Lower lobe of right lung (tissue), 2 donors: ENCODE measurements around the gene FBLN7. TPM values are rescaled to one million over a fixed set of nuclear protein-coding genes. Genes with fewer than 3 reads are reported as not detected.

ENCODE experiments used
- ATAC-seq, 2 donors: fragments of 200-7000 bp; cut with Tn5 transposase; one replicate each; pipeline ENCODE4 v1.9.1; 2020 to 2022; ENCODE audit warnings: mild to moderate bottlenecking in 2 of 2, moderate library complexity in 2 of 2
- DNase-seq: peaks from one replicate; pipeline ENCODE4 v3.0.0-alpha.2; 2020
- H3K27ac ChIP-seq: fragments of 200-600 bp; one replicate; pipeline ENCODE4 v1.8.0; 2022
- H3K27me3 ChIP-seq: fragments of 200-600 bp; one replicate; pipeline ENCODE4 v1.8.0; 2022; ENCODE audit warnings: low read depth
- H3K36me3 ChIP-seq: fragments of 200-600 bp; one replicate; pipeline ENCODE4 v1.8.0; 2022; ENCODE audit warnings: mild to moderate bottlenecking
- H3K4me1 ChIP-seq: fragments of 200-600 bp; one replicate; pipeline ENCODE4 v1.8.0; 2022
- H3K4me3 ChIP-seq: fragments of 200-600 bp; one replicate; pipeline ENCODE4 v1.8.0; 2022; ENCODE audit warnings: mild to moderate bottlenecking
- H3K9me3 ChIP-seq: fragments of 200-600 bp; one replicate; pipeline ENCODE4 v1.8.0; 2022
- intact Hi-C: fragments of 100-400 bp; cut with DNase I; formaldehyde crosslinking; loops from one replicate; pipeline ENCODE4 v1.11.0; 2022
- total RNA-seq: library from RNA; stranded (reverse); fragmentation: NEBNext Ultra II Directional; extraction: Animal tissue kit (Norgen Biotek cat#: 25700); gene quantifications from one replicate; pipeline ENCODE4 v1.2.1, GENCODE V29; 2021
- TF ChIP-seq, protein P1 (sequence below): fragments of 200-600 bp; IDR thresholded peaks from one replicate; pipeline ENCODE4 v1.8.0; 2022; ENCODE audit warnings: antibody characterized with exemption, mild to moderate bottlenecking
- donor health status: DM: no; HTN: yes; CAD: no; lungs with severe emphysema.

The FBLN7 gene
- total RNA-seq, 1 donor from 2014 or later, result 2.0 TPM

DNA sequence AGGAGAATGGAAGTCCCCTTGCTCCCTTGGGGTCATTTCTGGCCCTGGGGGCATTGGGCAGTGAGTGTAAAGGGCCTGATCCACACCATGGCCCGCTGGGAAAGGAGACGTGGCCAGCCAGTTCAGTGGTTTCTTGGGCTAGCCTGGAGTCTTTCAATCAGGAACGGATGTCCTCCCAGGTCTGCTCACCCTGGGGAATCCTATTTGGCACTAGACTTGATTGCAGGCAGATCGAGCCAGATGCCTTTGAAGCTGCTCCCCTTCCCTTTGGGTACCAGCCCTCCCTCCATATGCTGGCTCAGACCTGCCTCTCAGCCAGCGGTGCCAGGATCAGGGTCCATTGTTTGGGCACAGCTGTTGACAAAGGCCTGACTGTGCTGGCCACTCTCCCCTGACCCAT, 11.0 kb downstream of the FBLN7 start:
- intact Hi-C loops, result no loop called here
- no peak overlapping the region for H3K4me3 ChIP-seq
- TF ChIP-seq, protein P1, sequence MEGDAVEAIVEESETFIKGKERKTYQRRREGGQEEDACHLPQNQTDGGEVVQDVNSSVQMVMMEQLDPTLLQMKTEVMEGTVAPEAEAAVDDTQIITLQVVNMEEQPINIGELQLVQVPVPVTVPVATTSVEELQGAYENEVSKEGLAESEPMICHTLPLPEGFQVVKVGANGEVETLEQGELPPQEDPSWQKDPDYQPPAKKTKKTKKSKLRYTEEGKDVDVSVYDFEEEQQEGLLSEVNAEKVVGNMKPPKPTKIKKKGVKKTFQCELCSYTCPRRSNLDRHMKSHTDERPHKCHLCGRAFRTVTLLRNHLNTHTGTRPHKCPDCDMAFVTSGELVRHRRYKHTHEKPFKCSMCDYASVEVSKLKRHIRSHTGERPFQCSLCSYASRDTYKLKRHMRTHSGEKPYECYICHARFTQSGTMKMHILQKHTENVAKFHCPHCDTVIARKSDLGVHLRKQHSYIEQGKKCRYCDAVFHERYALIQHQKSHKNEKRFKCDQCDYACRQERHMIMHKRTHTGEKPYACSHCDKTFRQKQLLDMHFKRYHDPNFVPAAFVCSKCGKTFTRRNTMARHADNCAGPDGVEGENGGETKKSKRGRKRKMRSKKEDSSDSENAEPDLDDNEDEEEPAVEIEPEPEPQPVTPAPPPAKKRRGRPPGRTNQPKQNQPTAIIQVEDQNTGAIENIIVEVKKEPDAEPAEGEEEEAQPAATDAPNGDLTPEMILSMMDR, result no peak
- no peaks in the 10 kb centered on the region for H3K27me3 ChIP-seq
- no peaks in the 10 kb centered on the region for H3K9me3 ChIP-seq
- no peaks in the 10 kb centered on the region for H3K4me1 ChIP-seq
- DNase-seq (no peak), ATAC-seq (no peak)
- no peak overlapping the region for H3K27ac ChIP-seq
- no peaks in the 10 kb centered on the region for H3K36me3 ChIP-seq

DNA sequence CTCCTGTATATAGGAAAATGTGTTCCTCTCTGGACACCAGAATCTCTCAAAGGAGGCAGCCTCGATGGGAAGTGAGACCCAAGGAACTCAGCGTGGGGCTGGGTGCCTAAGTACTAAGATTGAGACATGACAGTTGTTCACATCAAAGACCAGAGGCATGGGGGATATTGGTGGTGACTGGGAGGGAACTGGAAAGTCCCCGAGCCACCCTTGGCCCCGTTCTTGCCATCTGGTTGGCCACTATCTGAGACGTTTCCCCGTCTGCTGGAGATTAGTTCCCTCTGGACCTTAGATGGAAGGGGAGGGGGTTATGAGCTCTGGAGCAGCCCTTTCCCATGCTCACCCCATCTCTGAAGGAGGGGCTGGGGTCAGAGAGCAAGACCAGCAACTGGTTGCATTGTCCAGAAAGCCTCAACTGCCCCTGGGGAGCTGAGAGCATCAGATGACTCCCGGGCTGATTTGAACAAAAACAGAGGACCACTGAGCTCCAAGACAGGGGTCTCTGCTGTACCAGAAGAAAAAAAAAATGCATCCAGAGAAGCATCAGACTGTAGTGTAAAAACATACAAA, 11.8 kb downstream of the FBLN7 start:
- no peak overlapping the region for H3K4me3 ChIP-seq
- no peak overlapping the region for H3K27ac ChIP-seq
- H3K27me3 ChIP-seq, result no peaks in the 10 kb centered on the region
- no peaks in the 10 kb centered on the region for H3K4me1 ChIP-seq
- TF ChIP-seq, protein P1, result no peak
- intact Hi-C loops, result no loop called here
- no peak for DNase-seq
- no peak for ATAC-seq
- H3K36me3 ChIP-seq, result no peaks in the 10 kb centered on the region
- no peaks in the 10 kb centered on the region for H3K9me3 ChIP-seq

DNA sequence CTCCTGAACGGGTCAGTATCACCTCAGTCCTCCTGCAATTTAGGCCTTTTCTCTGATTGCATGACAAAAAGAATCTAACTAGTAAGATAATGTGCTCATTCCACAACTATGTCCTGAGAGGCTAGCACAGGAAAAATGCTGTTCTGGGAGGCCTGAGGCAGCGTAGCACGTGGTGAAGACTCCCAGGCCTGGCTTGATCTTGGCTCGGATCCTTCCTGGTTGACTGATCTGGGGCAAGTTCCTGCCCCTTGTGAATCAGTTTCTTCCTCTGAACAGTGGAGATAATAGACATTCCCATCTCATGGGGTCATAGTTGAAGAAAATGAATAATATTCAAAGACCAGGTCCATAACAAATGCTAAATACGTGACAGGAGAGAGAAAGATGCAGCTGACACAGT, 12.3 kb downstream of the FBLN7 start:
- H3K27ac ChIP-seq, result no peak overlapping the region
- ATAC-seq (no peak), DNase-seq (no peak)
- TF ChIP-seq, protein P1, result no peak
- intact Hi-C loops, result no loop called here
- no peaks in the 10 kb centered on the region for H3K36me3 ChIP-seq
- H3K9me3 ChIP-seq, result no peaks in the 10 kb centered on the region
- H3K4me1 ChIP-seq, result peaks cover 2% of the 10 kb centered on the region
- H3K27me3 ChIP-seq, result no peaks in the 10 kb centered on the region
- no peak overlapping the region for H3K4me3 ChIP-seq

DNA sequence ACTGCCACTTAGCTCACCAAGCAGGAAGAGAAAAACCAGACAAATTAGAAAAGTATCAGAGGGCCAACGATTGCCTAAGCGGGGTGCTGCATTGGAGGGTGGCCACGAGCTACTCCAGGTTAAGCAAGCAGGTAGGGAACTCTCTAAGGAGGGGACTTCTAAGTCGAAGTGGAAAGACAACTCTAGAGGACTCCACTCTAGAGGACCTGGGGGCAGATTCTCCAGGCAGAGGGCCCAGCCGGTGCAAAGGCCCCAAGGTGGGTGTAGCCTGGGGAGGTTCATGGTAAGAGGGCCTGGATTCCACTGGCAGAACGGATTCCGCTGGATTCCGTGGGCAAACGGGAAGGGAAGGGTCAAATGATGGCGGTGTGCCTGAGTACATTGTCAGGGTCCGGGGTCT, 12.7 kb downstream of the FBLN7 start:
- intact Hi-C loops, result no loop called here
- no peak overlapping the region for H3K27ac ChIP-seq

DNA sequence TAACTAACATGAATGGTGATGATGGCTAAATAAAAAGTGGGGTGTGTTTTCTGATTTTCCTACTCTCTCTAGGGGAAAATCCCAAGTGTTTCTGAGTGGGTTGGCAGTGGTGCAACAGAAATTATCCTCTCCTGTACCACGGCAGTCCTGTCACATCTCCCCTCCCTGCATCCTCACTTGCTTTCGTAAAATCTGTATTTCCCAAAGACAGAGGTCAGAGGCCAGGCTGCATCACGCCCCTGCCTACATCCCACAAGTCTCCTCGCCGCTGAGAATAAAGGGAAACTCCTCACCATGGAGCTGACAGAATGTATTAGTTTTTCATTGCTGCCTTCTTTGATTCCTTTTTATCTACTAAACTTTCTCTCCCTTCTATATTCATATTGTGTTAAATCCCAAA, 13.1 kb downstream of the FBLN7 start:
- TF ChIP-seq, protein P1, result no peak
- no peaks in the 10 kb centered on the region for H3K27me3 ChIP-seq
- no peaks in the 10 kb centered on the region for H3K36me3 ChIP-seq
- peaks cover 9% of the 10 kb centered on the region for H3K4me1 ChIP-seq
- no peaks in the 10 kb centered on the region for H3K9me3 ChIP-seq
- DNase-seq, result no peak
- intact Hi-C loops, result no loop called here
- no peak overlapping the region for H3K4me3 ChIP-seq
- no peak for ATAC-seq
- no peak overlapping the region for H3K27ac ChIP-seq

More for the DNA sequence above, 12.7 kb downstream of the FBLN7 start:
- peaks cover 6% of the 10 kb centered on the region for H3K4me1 ChIP-seq
- no peaks in the 10 kb centered on the region for H3K36me3 ChIP-seq
- DNase-seq, result no peak
- H3K27me3 ChIP-seq, result no peaks in the 10 kb centered on the region
- no peaks in the 10 kb centered on the region for H3K9me3 ChIP-seq
- no peak overlapping the region for H3K4me3 ChIP-seq
- no peak for ATAC-seq
- TF ChIP-seq, protein P1, result no peak
